Neuronal stem cell (in vitro differentiated cells): ENCODE measurements around the gene TM2D3.
A peak's percentile ranks its signal among the peaks of the same experiment; 100 is the strongest.

Source experiments
- DNase-seq: peaks from one replicate; pipeline ENCODE4 v3.0.0-alpha.2; 2013; ENCODE audit warnings: low spot score
- H2AFZ ChIP-seq: one replicate; pipeline ENCODE4 v1.6.1; 2013; ENCODE audit warnings: mild to moderate bottlenecking, low read length, inconsistent platforms
- H2AK5ac ChIP-seq: 2 replicates; pipeline ENCODE4 v1.6.1; 2013; ENCODE audit warnings: low read depth, mild to moderate bottlenecking, inconsistent platforms, low read length, moderate library complexity, mixed read lengths
- H2BK120ac ChIP-seq: 2 replicates; pipeline ENCODE4 v1.6.1; 2013; ENCODE audit warnings: low read depth, mild to moderate bottlenecking, inconsistent platforms, low read length, moderate library complexity, mixed read lengths
- H2BK12ac ChIP-seq: one replicate; pipeline ENCODE4 v1.6.1; 2013; ENCODE audit warnings: low read length, inconsistent platforms
- H2BK15ac ChIP-seq: 2 replicates; pipeline ENCODE4 v1.6.1; 2013; ENCODE audit warnings: mild to moderate bottlenecking, low read length, inconsistent platforms, mixed read lengths
- H2BK5ac ChIP-seq: one replicate; pipeline ENCODE4 v1.6.1; 2013; ENCODE audit warnings: inconsistent platforms, mild to moderate bottlenecking, low read length, moderate library complexity
- H3K14ac ChIP-seq: one replicate; pipeline ENCODE4 v1.6.1; 2013; ENCODE audit warnings: low read length, inconsistent platforms
- H3K18ac ChIP-seq: 2 replicates; pipeline ENCODE4 v1.6.1; 2013; ENCODE audit warnings: low read length, inconsistent platforms
- H3K23ac ChIP-seq: 2 replicates; pipeline ENCODE4 v1.6.1; 2013; ENCODE audit warnings: low read depth, mild to moderate bottlenecking, mixed read lengths, low read length, inconsistent platforms; ENCODE audit not compliant: poor library complexity
- H3K27ac ChIP-seq: replicated peaks from 3 replicates; pipeline ENCODE4 v1.5.1; 2013; ENCODE audit warnings: low read length, inconsistent platforms
- H3K27me3 ChIP-seq, 3 experiments: 2 replicates each; pipeline ENCODE4 v1.6.1; 2013; ENCODE audit warnings: low read length in 3 of 3, mild to moderate bottlenecking in 2 of 3, inconsistent platforms in 1 of 3, low read depth in 1 of 3, mixed read lengths in 1 of 3, moderate library complexity in 1 of 3; ENCODE audit not compliant: control insufficient read depth in 3 of 3, insufficient read depth in 3 of 3
- H3K36me3 ChIP-seq, 2 donors: replicated peaks in 1 of 2; 2 replicates each; pipeline ENCODE4 v1.6.1; 2013; ENCODE audit warnings: low read length in 2 of 2; ENCODE audit not compliant: control insufficient read depth in 2 of 2, insufficient read depth in 2 of 2
- H3K4ac ChIP-seq: 2 replicates; pipeline ENCODE4 v1.6.1; 2013; ENCODE audit warnings: inconsistent platforms, mild to moderate bottlenecking, low read length, moderate library complexity
- H3K4me1 ChIP-seq, 2 donors: 1 replicate in 1 of 2; 2 replicates in 1 of 2; pipeline ENCODE4 v1.6.1; 2013; ENCODE audit warnings: low read length in 2 of 2, low read depth in 1 of 2; ENCODE audit not compliant: control insufficient read depth in 2 of 2, insufficient read depth in 1 of 2
- H3K4me2 ChIP-seq: one replicate; pipeline ENCODE4 v1.6.1; 2013; ENCODE audit warnings: mild to moderate bottlenecking, low read length, inconsistent platforms; ENCODE audit not compliant: insufficient read depth, poor library complexity, severe bottlenecking
- H3K4me3 ChIP-seq, 2 donors: 2 replicates each; pipeline ENCODE4 v1.5.1; 2013; ENCODE audit warnings: low read length in 2 of 2, mild to moderate bottlenecking in 2 of 2, inconsistent platforms in 1 of 2, moderate library complexity in 1 of 2
- H3K79me1 ChIP-seq: one replicate; pipeline ENCODE4 v1.6.1; 2013; ENCODE audit warnings: low read depth, mild to moderate bottlenecking, inconsistent platforms, low read length, moderate library complexity
- H3K9ac ChIP-seq: one replicate; pipeline ENCODE4 v1.6.1; 2013; ENCODE audit warnings: mild to moderate bottlenecking, low read depth, low read length, inconsistent platforms; ENCODE audit not compliant: poor library complexity
- H3K9me3 ChIP-seq, 2 donors: replicated peaks in 1 of 2; 2 replicates each; pipeline versions ENCODE3 to v1.6.1; 2013; ENCODE audit warnings: low read length in 2 of 2, mild to moderate bottlenecking in 2 of 2, inconsistent platforms in 1 of 2, low read depth in 1 of 2, mixed read lengths in 1 of 2, moderate library complexity in 1 of 2; ENCODE audit not compliant: control insufficient read depth in 2 of 2, insufficient read depth in 1 of 2
- H4K8ac ChIP-seq: one replicate; pipeline ENCODE4 v1.6.1; 2013; ENCODE audit warnings: low read depth, mild to moderate bottlenecking, inconsistent platforms, low read length, moderate library complexity
- H4K91ac ChIP-seq: one replicate; pipeline ENCODE4 v1.6.1; 2013; ENCODE audit warnings: low read length, low read depth, mild to moderate bottlenecking, inconsistent platforms; ENCODE audit not compliant: poor library complexity
- WGBS, 2 donors: extraction: QIAGEN DNeasy Blood & Tissue Kit; methylation state at CpG; one replicate each; pipeline ENCODE4 v1.1.7; 2013; ENCODE audit warnings: missing lambda C conversion rate in 2 of 2, mixed read lengths in 1 of 2; ENCODE audit not compliant: insufficient read length in 2 of 2, insufficient replicate concordance in 1 of 2; ENCODE audit errors: extremely low coverage in 2 of 2; 5-methylcytosine and 5-hydroxymethylcytosine counted together

Gene TM2D3

DNA sequence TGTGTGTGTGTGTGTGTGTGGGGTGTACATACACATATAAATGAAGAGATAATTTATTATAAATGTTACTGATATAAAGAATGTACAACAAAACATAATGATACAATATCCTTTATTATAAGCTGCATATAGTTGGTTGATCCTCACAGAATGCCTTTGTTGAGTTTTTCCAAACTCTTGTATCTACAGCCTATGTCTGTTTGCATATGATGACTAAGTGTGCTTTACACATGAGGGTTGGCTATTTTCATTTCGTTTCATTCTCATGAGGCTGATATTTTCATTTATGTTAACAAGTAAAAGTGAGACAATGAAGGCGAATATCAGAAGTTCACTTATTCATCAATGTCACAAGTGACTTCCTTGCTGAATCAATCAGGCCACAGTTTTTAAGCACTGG is 45.1 kb downstream of the TM2D3 start:
- WGBS, 2 donors: no CpG with 5 or more reads among the region's 2 CpGs
- H3K27me3 ChIP-seq: no peaks in the 10 kb centered on the region

DNA sequence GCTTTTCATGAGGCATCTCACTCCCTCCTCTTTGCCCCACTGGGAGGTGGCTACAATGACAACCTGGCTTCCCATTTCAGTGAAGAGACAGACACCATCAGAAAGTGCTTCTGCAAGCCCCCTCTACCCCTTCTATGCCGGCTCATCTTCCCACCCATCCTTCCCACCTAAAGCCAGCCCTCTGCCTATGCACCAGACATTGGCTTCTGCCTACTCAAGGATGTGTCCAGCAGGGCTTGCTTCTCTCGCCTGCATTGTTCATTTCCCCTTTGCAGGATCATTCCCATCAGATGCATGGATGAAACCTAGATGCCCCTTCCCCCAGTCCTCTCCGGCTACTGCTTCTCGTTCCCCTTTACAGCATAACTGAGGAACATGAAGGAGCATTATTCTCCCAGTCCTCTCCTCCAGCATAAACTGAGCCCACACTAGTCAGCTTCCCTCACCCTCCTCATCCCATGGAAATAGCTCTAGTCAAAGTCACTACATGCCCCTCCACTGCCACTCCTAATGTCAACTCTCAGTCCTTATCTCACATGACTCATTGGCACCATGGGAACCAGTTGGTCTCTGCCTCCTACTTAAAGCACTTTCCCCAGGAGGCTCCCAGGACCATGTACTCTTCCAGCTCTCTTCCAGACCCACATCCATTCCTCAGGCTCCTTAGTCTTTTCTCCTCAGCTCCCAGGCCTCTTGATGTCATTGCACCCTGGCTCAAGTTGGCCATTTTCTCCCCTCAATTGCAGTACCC is 47.9 kb downstream of the TM2D3 start:
- Histone ChIP-seq H2AFZ (no peak overlapping the region), H3K18ac (no peak overlapping the region), H3K9ac (no peak overlapping the region), H4K8ac (no peak overlapping the region), H4K91ac (no peak overlapping the region), H3K4ac (no peak overlapping the region), H3K4me1 (peaks cover 0 to 5% of the 10 kb centered on the region in 2 donors), H3K9me3 (peaks cover 2 to 6% of the 10 kb centered on the region in 2 donors), H3K79me1 (no peaks in the 10 kb centered on the region), H2BK12ac (no peak overlapping the region), H2BK120ac (no peak overlapping the region), H2AK5ac (no peak overlapping the region), H3K4me3 (peak overlapping the region in 1 of 2 donors; percentile 37), H3K4me2 (no peak overlapping the region), H3K23ac (no peak overlapping the region), H2BK5ac (no peak overlapping the region), H3K14ac (no peak overlapping the region), H3K27ac (no peak overlapping the region), H2BK15ac (no peak overlapping the region), H3K27me3 (no peaks in the 10 kb centered on the region), H3K36me3 (no peaks in the 10 kb centered on the region)
- DNase-seq: no peak
- WGBS, 2 donors: no CpG with 5 or more reads among the region's 4 CpGs

More for the DNA sequence above, 45.1 kb downstream of the TM2D3 start:
- Histone ChIP-seq H3K79me1 (no peaks in the 10 kb centered on the region), H2BK12ac (no peak overlapping the region), H3K4me2 (no peak overlapping the region), H2BK15ac (no peak overlapping the region), H2BK120ac (no peak overlapping the region), H2AK5ac (no peak overlapping the region), H3K4me1 (no peaks in the 10 kb centered on the region), H2AFZ (no peak overlapping the region), H3K9me3 (peaks cover 2 to 6% of the 10 kb centered on the region in 2 donors), H3K18ac (no peak overlapping the region), H3K9ac (no peak overlapping the region), H3K27ac (no peak overlapping the region), H3K23ac (no peak overlapping the region), H3K4ac (no peak overlapping the region), H3K14ac (no peak overlapping the region), H2BK5ac (no peak overlapping the region), H3K4me3 (no peak overlapping the region), H4K91ac (no peak overlapping the region), H3K36me3 (no peaks in the 10 kb centered on the region), H4K8ac (no peak overlapping the region)
- DNase-seq: no peak

DNA sequence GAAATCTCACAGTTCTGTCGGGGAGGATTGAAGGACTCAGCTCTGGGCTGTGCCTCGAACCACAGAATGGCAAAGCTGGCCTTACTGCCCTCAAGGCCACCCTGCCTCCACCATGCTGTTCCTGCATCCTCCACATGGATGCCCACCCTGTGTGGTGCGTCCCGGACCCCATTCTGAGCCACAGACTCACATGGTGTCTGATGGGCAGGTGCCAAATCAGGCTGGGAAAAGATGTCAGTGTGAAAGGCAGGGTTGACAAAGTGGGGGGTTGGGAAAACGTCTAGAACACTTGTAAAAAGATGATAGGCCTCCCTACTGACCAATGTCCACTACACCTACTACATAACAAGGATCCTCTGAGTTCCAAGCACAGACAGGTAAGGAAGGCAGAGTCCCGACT is 49.4 kb downstream of the TM2D3 start:
- Histone ChIP-seq H3K36me3 (no peaks in the 10 kb centered on the region), H3K4me2 (no peak overlapping the region), H3K27me3 (no peaks in the 10 kb centered on the region), H3K4ac (no peak overlapping the region), H3K79me1 (no peaks in the 10 kb centered on the region), H3K4me1 (peaks cover 5% of the 10 kb centered on the region in 2 donors), H3K14ac (no peak overlapping the region), H2BK120ac (no peak overlapping the region), H3K27ac (no peak overlapping the region), H2AFZ (no peak overlapping the region), H2AK5ac (no peak overlapping the region), H2BK15ac (no peak overlapping the region), H4K91ac (no peak overlapping the region), H3K4me3 (peak overlapping the region in 1 of 2 donors; percentile 57), H2BK12ac (no peak overlapping the region), H4K8ac (no peak overlapping the region), H3K9me3 (peaks cover 2 to 6% of the 10 kb centered on the region in 2 donors), H3K9ac (peak overlapping the region; percentile 47), H2BK5ac (no peak overlapping the region), H3K23ac (no peak overlapping the region), H3K18ac (no peak overlapping the region)
- WGBS, 2 donors: no CpG with 5 or more reads among the region's 6 CpGs
- no peak for DNase-seq

DNA sequence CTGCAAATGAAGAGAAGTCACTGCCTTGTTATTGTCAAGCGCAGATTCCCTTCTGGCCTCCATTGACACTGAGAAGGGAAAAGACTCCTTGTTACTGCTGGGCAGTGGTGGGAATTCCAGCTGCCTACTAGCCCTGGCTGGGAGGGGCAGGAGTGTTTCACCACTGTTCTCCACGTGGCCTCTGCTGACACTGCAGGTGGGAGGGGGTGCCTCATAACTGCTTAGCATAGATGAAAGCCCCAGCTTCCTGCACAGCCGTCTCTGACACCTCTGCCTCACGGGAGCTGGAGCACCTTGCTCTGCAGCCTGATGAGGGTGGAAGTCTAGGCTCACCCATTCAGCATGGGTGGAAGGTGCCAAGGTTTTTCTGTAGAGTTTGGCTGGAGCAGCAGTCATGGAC is 52.1 kb downstream of the TM2D3 start:
- Histone ChIP-seq H3K27ac (no peak overlapping the region), H3K14ac (peak overlapping the region; percentile 42), H2BK15ac (no peak overlapping the region), H3K4me3 (peak overlapping the region in 1 of 2 donors; percentile 38), H3K36me3 (no peaks in the 10 kb centered on the region), H3K79me1 (no peaks in the 10 kb centered on the region), H3K27me3 (no peaks in the 10 kb centered on the region), H2AFZ (peak overlapping the region; percentile 36), H4K91ac (no peak overlapping the region), H3K9ac (no peak overlapping the region), H3K4ac (no peak overlapping the region), H2BK12ac (no peak overlapping the region), H4K8ac (no peak overlapping the region), H2BK120ac (no peak overlapping the region), H3K4me1 (peaks cover 5% of the 10 kb centered on the region in 2 donors), H3K23ac (no peak overlapping the region), H3K18ac (peak overlapping the region; percentile 46), H2AK5ac (no peak overlapping the region), H3K9me3 (peaks cover 2 to 14% of the 10 kb centered on the region in 2 donors), H3K4me2 (no peak overlapping the region), H2BK5ac (no peak overlapping the region)
- DNase-seq: no peak
- no CpG with 5 or more reads among the region's 4 CpGs for WGBS, 2 donors
